Upper lobe of left lung (tissue), 4 donors: ENCODE measurements around the gene DMXL2.

Experiments used
- EP300 ChIP-seq, 4 donors: sonication (generic); formaldehyde crosslinking; IDR thresholded peaks; one replicate each; pipeline ENCODE4 v1.5.1; 2017; ENCODE audit warnings: antibody characterized with exemption in 4 of 4, control low read depth in 2 of 4
- POLR2A ChIP-seq, 4 donors: fragments of 450-650 bp; IDR thresholded peaks; one replicate each; pipeline ENCODE4 v1.5.1; 2016 to 2017; ENCODE audit warnings: antibody characterized with exemption in 4 of 4, mild to moderate bottlenecking in 2 of 4
- TF ChIP-seq, protein P1 (sequence below), 6 experiments: fragments of 450-650 bp in 4 of 6; fragments of 200-600 bp in 2 of 6; sonication (generic) in 2 of 6; IDR thresholded peaks; one replicate each; pipeline ENCODE4 v1.5.1; 2016 to 2019; ENCODE audit warnings: antibody characterized with exemption in 6 of 6

DNA sequence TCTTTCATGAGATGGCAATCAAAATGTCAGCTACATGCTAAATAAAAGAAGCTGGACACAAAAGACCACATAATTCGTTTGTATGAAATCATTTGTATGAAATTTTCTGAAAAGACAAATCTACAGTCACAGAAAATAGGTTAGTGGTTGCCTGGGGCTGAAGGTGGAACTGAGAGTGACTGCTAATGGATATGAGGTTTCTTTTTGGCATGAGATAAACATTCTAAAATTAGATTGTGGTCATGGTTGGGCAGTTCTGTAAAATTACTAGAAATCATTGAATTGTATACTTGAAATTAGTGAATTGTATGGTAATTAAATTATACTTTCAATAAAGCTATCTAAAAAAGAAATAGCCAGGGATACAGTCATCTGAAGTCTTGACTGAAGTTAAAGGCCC, 2.7 kb upstream of the DMXL2 start:
- TF ChIP-seq, protein P1, sequence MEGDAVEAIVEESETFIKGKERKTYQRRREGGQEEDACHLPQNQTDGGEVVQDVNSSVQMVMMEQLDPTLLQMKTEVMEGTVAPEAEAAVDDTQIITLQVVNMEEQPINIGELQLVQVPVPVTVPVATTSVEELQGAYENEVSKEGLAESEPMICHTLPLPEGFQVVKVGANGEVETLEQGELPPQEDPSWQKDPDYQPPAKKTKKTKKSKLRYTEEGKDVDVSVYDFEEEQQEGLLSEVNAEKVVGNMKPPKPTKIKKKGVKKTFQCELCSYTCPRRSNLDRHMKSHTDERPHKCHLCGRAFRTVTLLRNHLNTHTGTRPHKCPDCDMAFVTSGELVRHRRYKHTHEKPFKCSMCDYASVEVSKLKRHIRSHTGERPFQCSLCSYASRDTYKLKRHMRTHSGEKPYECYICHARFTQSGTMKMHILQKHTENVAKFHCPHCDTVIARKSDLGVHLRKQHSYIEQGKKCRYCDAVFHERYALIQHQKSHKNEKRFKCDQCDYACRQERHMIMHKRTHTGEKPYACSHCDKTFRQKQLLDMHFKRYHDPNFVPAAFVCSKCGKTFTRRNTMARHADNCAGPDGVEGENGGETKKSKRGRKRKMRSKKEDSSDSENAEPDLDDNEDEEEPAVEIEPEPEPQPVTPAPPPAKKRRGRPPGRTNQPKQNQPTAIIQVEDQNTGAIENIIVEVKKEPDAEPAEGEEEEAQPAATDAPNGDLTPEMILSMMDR (IDR thresholded peaks at IDR 0.05): no peak
- TF ChIP-seq EP300 (IDR thresholded peaks at IDR 0.05): no peak
- no peak for TF ChIP-seq POLR2A (IDR thresholded peaks at IDR 0.05)
